Measurements from ENCODE around the gene GRM4.

GRCh38 chr6:34174846-34175399 is 29.0 kb upstream of the GRM4 start:
- TF ChIP-seq, protein P1, sequence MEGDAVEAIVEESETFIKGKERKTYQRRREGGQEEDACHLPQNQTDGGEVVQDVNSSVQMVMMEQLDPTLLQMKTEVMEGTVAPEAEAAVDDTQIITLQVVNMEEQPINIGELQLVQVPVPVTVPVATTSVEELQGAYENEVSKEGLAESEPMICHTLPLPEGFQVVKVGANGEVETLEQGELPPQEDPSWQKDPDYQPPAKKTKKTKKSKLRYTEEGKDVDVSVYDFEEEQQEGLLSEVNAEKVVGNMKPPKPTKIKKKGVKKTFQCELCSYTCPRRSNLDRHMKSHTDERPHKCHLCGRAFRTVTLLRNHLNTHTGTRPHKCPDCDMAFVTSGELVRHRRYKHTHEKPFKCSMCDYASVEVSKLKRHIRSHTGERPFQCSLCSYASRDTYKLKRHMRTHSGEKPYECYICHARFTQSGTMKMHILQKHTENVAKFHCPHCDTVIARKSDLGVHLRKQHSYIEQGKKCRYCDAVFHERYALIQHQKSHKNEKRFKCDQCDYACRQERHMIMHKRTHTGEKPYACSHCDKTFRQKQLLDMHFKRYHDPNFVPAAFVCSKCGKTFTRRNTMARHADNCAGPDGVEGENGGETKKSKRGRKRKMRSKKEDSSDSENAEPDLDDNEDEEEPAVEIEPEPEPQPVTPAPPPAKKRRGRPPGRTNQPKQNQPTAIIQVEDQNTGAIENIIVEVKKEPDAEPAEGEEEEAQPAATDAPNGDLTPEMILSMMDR (conservative IDR thresholded peaks at IDR 0.05; ENCODE audit: low read length), result no peak
- TF ChIP-seq EZH2phosphoT487 (IDR thresholded peaks at IDR 0.05; ENCODE audit: borderline replicate concordance), result no peak
